ENCODE measurements around the gene POLR3C. TPM values are rescaled to one million over a fixed set of nuclear protein-coding genes. Genes with fewer than 3 reads are reported as not detected.

Gene POLR3C
- total and polyA plus RNA-seq, 2 of the 13 experiments (the other 11 are each of a cell fraction or from before 2014, with no cell fraction given): 15.5 to 24.3 TPM

DNA sequence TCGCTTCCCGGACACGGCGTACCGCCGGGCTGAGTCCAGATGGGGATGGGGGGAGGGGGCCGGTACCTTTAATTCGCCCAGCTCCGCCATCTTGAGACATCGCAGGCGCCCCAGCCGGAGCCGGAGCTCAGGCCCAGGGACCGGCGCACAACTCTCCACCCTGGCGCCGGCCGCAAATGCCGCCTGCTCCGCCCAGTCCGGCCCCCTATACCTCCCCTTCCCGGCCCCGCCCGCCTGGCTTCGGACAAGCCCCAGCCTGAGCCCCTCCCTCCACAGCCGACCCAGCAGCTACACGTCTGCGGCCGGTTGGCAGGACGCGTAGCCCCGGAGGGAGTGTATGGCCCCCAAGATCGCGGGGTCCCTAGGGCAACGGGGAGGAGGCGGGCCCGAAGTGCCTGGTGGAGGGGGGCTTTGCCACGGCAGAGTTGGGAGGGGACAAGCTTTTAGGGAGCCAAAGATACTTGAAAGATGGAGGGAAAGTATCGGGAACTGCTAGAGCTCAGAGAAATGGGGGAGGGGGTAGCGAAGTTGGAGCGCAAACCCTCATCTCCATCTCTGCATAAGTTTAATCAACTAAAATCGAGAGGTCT is 35.0 kb downstream of the POLR3C start, which contains the start of gene PIAS3 (continued):
- no peak for TF ChIP-seq HNRNPUL1 (IDR thresholded peaks at IDR 0.05; ENCODE audit: low read depth, low read length)
- TF ChIP-seq NONO (IDR thresholded peaks at IDR 0.05): no peak
- no peak; the same call in none of the 2 replicates for TF ChIP-seq NONO (CRISPR knock-in tag; conservative IDR thresholded peaks at IDR 0.05)
- no peak for TF ChIP-seq ZNF33A (CRISPR knock-in tag; IDR thresholded peaks at IDR 0.05; ENCODE audit: borderline replicate concordance)
- TF ChIP-seq NFYC (CRISPR knock-in tag; IDR thresholded peaks at IDR 0.05): no peak
- no peak for TF ChIP-seq ZBTB33 (CRISPR knock-in tag; IDR thresholded peaks at IDR 0.05)
- TF ChIP-seq KDM5A (IDR thresholded peaks at IDR 0.05; ENCODE audit: borderline replicate concordance, low read length): peak; percentile 64; the same call in 1 of the 2 replicates
- no peak for TF ChIP-seq SP1 (IDR thresholded peaks at IDR 0.05)
- peak; percentile 82 for TF ChIP-seq SP1 (CRISPR knock-in tag; IDR thresholded peaks at IDR 0.05)
- no peak for TF ChIP-seq ZNF382 (CRISPR knock-in tag; IDR thresholded peaks at IDR 0.05; ENCODE audit: borderline replicate concordance)
- 0 out of 2 replicates have a peak, but pooled peaks have one; percentile 71 for TF ChIP-seq ZSCAN30 (CRISPR knock-in tag; IDR thresholded peaks at IDR 0.05)
- TF ChIP-seq, protein P1, sequence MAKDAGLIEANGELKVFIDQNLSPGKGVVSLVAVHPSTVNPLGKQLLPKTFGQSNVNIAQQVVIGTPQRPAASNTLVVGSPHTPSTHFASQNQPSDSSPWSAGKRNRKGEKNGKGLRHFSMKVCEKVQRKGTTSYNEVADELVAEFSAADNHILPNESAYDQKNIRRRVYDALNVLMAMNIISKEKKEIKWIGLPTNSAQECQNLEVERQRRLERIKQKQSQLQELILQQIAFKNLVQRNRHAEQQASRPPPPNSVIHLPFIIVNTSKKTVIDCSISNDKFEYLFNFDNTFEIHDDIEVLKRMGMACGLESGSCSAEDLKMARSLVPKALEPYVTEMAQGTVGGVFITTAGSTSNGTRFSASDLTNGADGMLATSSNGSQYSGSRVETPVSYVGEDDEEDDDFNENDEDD (CRISPR knock-in tag; IDR thresholded peaks at IDR 0.05; ENCODE audit: borderline replicate concordance): peak; percentile 40; the same call in 1 of the 2 replicates
- TF ChIP-seq SNAPC2 (CRISPR knock-in tag; IDR thresholded peaks at IDR 0.05): 0 out of 2 replicates have a peak, but pooled peaks have one; percentile 78
- TF ChIP-seq PHF21A (CRISPR knock-in tag; IDR thresholded peaks at IDR 0.05): no peak
- TF ChIP-seq RFXAP (CRISPR knock-in tag; IDR thresholded peaks at IDR 0.05; ENCODE audit: borderline replicate concordance): 0 out of 2 replicates have a peak, but pooled peaks have one; percentile 69
- peak in 1 of 2 experiments; percentile 50; a peak in 2 of 4 replicates for TF ChIP-seq POLR2A (IDR thresholded peaks at IDR 0.05; ENCODE audit: insufficient read depth in 1 of 2, low read depth in 2 of 2, low read length in 2 of 2)
- no peak for TF ChIP-seq NFE2L1 (CRISPR knock-in tag; IDR thresholded peaks at IDR 0.05; ENCODE audit: borderline replicate concordance)
- TF ChIP-seq KIAA2018 (CRISPR knock-in tag; IDR thresholded peaks at IDR 0.05; ENCODE audit: borderline replicate concordance): no peak
- TF ChIP-seq ZNF224 (CRISPR knock-in tag; IDR thresholded peaks at IDR 0.05): no peak
- TF ChIP-seq ZNF790 (CRISPR knock-in tag; IDR thresholded peaks at IDR 0.05; ENCODE audit: borderline replicate concordance): no peak
